ENCODE results near the gene PLEKHF1. TPM values are rescaled to one million over a fixed set of nuclear protein-coding genes. Genes with fewer than 3 reads are reported as not detected.

Gene PLEKHF1
- total and polyA plus RNA-seq, 2 of the 13 experiments (the other 11 are each of a cell fraction or from before 2014, with no cell fraction given), result 2.9 to 3.8 TPM

DNA sequence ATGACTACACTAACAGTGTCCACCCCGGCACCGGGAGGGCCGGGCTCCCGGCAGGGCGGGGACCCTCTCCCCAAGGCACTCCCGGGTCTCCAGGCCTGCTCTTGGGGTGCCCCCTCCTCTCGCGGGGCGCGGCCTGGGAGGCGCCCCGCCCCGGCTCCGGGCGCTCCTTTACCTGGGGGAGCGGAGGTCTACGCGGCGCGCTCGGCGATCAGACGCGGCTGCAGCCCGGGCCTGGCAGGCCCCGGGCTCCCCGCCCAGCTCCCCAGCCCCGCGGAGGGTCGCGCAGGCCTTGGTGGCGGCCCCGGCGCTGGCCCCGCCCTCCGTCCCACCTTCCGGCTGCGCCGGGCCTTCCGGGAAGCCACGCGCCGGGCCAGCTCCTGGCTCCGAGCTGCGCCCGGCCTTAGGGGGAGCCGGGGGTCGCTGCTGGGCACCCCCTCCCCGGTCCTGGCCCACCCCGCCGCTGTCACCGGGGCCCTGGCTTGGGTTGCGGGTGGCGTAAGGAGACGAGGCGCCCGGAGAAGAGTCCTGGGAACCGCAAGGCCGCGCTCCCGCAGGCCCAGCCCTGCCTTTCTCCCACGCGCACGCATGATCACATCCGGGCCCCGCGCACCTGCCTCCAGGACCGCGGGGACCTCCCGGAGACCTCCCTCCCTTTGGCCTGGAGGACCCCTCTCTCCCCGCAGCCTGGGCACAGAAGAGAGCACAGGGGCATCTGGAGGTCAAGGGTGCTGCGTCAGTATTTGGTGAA is 49.9 kb downstream of the PLEKHF1 start, which contains the start of gene C19orf12 (continued):
- TF ChIP-seq TIGD3 (CRISPR knock-in tag; IDR thresholded peaks at IDR 0.05; ENCODE audit: borderline replicate concordance), result no peak
- TF ChIP-seq EHMT2 (IDR thresholded peaks at IDR 0.05; ENCODE audit: borderline replicate concordance, low read depth, low read length), result no peak
- TF ChIP-seq RBM22 (optimal IDR thresholded peaks at IDR 0.05; ENCODE audit: low read length), result peak; percentile 40
- no peak for TF ChIP-seq HIVEP1 (CRISPR knock-in tag; IDR thresholded peaks at IDR 0.05)
- no peak for TF ChIP-seq ZNF296 (CRISPR knock-in tag; conservative IDR thresholded peaks at IDR 0.05)
- TF ChIP-seq, protein P1, sequence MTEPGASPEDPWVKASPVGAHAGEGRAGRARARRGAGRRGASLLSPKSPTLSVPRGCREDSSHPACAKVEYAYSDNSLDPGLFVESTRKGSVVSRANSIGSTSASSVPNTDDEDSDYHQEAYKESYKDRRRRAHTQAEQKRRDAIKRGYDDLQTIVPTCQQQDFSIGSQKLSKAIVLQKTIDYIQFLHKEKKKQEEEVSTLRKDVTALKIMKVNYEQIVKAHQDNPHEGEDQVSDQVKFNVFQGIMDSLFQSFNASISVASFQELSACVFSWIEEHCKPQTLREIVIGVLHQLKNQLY (CRISPR knock-in tag; IDR thresholded peaks at IDR 0.05), result no peak
- no peak for TF ChIP-seq ZNF496 (CRISPR knock-in tag; IDR thresholded peaks at IDR 0.05; ENCODE audit: insufficient replicate concordance)
- TF ChIP-seq SOX5 (CRISPR knock-in tag; IDR thresholded peaks at IDR 0.05; ENCODE audit: borderline replicate concordance), result no peak
- TF ChIP-seq SIN3B (IDR thresholded peaks at IDR 0.05; ENCODE audit: low read length), result no peak
- no peak for TF ChIP-seq SETDB1 (CRISPR knock-in tag; IDR thresholded peaks at IDR 0.05; ENCODE audit: borderline replicate concordance)
- TF ChIP-seq SNRNP70 (IDR thresholded peaks at IDR 0.05; ENCODE audit: low read depth, low read length), result no peak
- peak; percentile 65 for TF ChIP-seq GABPA (IDR thresholded peaks at IDR 0.05; ENCODE audit: low read depth, low read length)
- no peak for TF ChIP-seq GABPA (CRISPR knock-in tag; IDR thresholded peaks at IDR 0.05; ENCODE audit: low read depth)
